ENCODE measurements around the gene MMAB.

DNA sequence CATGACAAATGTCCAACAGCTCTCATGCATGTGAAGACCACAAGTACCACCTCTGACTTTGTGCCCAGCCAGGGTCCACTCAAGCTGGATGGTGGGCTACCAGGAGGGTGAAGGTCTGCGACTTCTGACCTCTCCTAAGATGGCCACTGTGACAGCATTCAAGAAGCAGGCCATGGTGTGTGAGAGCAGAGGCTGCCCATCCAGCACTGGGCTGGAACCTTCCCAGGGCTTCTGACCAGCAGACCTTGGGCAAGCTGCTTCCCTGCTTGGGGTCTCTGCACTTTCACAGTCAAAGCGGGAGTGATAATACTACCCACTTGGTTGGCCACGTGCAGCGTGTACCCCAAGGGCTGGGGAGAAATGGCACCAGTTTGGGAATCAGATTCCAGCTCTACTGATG lies 10.4 kb downstream of the MMAB start:
- TF ChIP-seq, protein P1, sequence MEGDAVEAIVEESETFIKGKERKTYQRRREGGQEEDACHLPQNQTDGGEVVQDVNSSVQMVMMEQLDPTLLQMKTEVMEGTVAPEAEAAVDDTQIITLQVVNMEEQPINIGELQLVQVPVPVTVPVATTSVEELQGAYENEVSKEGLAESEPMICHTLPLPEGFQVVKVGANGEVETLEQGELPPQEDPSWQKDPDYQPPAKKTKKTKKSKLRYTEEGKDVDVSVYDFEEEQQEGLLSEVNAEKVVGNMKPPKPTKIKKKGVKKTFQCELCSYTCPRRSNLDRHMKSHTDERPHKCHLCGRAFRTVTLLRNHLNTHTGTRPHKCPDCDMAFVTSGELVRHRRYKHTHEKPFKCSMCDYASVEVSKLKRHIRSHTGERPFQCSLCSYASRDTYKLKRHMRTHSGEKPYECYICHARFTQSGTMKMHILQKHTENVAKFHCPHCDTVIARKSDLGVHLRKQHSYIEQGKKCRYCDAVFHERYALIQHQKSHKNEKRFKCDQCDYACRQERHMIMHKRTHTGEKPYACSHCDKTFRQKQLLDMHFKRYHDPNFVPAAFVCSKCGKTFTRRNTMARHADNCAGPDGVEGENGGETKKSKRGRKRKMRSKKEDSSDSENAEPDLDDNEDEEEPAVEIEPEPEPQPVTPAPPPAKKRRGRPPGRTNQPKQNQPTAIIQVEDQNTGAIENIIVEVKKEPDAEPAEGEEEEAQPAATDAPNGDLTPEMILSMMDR (conservative IDR thresholded peaks at IDR 0.05; ENCODE audit: low read depth, low read length): no peak
- no peak for TF ChIP-seq EZH2 (IDR thresholded peaks at IDR 0.05; ENCODE audit: low read length, unreplicated experiment)
